GM12875 (cell line): ENCODE results near the gene R3HDM4.
A peak's percentile ranks its signal among the peaks of the same experiment; 100 is the strongest.
"Not testable (repeated sequence)": the region's sequence is repeated elsewhere in the genome, so short reads cannot be mapped to it uniquely, and the experiment has no call there.

Source experiments
- H3K4me3 ChIP-seq: one replicate; pipeline ENCODE4 v1.5.1; 2011; ENCODE audit warnings: low read depth, low read length, control low read depth
- CTCF ChIP-seq: IDR thresholded peaks from 2 replicates; pipeline ENCODE4 v1.5.1; 2011; ENCODE audit warnings: low read depth, mild to moderate bottlenecking, control low read depth, inconsistent platforms, low read length, moderate library complexity, borderline replicate concordance; ENCODE audit not compliant: insufficient read depth

R3HDM4 gene

GRCh38 chr19:913080-913748 is at the start of gene R3HDM4:
Gene R3HDM4, minus strand, starts transcription at chr19:913219. Its CDS starts 62 bp downstream, at chr19:913157.
- H3K4me3 ChIP-seq, result peak within 1 kb of the TSS; percentile 76
- TF ChIP-seq CTCF, result no peak

GRCh38 chr19:961866-962620 is 49.0 kb upstream of the R3HDM4 start:
- TF ChIP-seq CTCF, result no peak
- H3K4me3 ChIP-seq, result no peak overlapping the region

- no peak overlapping the region for H3K4me3 ChIP-seq
- TF ChIP-seq CTCF, result no peak
These were observed 47.6 kb upstream of the R3HDM4 start for GRCh38 chr19:960601-960938.

- TF ChIP-seq CTCF, result no peak
- H3K4me3 ChIP-seq, result no peak overlapping the region
These were observed 47.0 kb upstream of the R3HDM4 start for GRCh38 chr19:960020-960419.

- no peak for TF ChIP-seq CTCF
- no peak overlapping the region for H3K4me3 ChIP-seq
These were observed 46.2 kb upstream of the R3HDM4 start for GRCh38 chr19:958967-959855.

- not testable (repeated sequence) for H3K4me3 ChIP-seq
These were observed 44.6 kb upstream of the R3HDM4 start for GRCh38 chr19:957578-957977.

GRCh38 chr19:956766-957440 is 43.9 kb upstream of the R3HDM4 start:
- no peak overlapping the region for H3K4me3 ChIP-seq
- no peak for TF ChIP-seq CTCF
